H1 (cell line): ENCODE measurements around the gene WEE1. TPM values are rescaled to one million over a fixed set of nuclear protein-coding genes. Genes with fewer than 3 reads are reported as not detected.
A peak's percentile ranks its signal among the peaks of the same experiment; 100 is the strongest.

Experiments
- CREB1 ChIP-seq: IDR thresholded peaks from 2 replicates; pipeline ENCODE4 v1.6.1; 2012; ENCODE audit warnings: inconsistent platforms
- JUN ChIP-seq: IDR thresholded peaks from 2 replicates; pipeline ENCODE4 v1.6.1; 2011; ENCODE audit warnings: low read depth, mild to moderate bottlenecking, improper control_type of control experiment, low read length
- KDM1A ChIP-seq: fragments of 200-600, 300-600 bp; sonication (generic); IDR thresholded peaks from 2 replicates; pipeline ENCODE4 v1.7.1; 2016; ENCODE audit warnings: mild to moderate bottlenecking, low read length, borderline replicate concordance
- MAFK ChIP-seq: IDR thresholded peaks from 2 replicates; pipeline ENCODE4 v1.6.1; 2012; ENCODE audit warnings: low read depth, mild to moderate bottlenecking, improper control_type of control experiment, low read length
- MAX ChIP-seq: IDR thresholded peaks from 2 replicates; pipeline ENCODE4 v1.6.1; 2012; ENCODE audit warnings: inconsistent platforms
- RFX5 ChIP-seq: IDR thresholded peaks from 2 replicates; pipeline ENCODE4 v1.6.1; 2011; ENCODE audit warnings: low read depth, low read length, improper control_type of control experiment, borderline replicate concordance
- RXRA ChIP-seq: IDR thresholded peaks from 2 replicates; pipeline ENCODE4 v1.6.1; 2011; ENCODE audit warnings: low read depth, mild to moderate bottlenecking, low read length, moderate library complexity; ENCODE audit not compliant: insufficient read depth
- SP1 ChIP-seq: IDR thresholded peaks from 2 replicates; pipeline ENCODE4 v1.6.1; 2011; ENCODE audit warnings: low read depth, low read length
- TEAD4 ChIP-seq: IDR thresholded peaks from 2 replicates; pipeline ENCODE4 v1.6.1; 2012; ENCODE audit warnings: low read depth, low read length, inconsistent platforms, mixed read lengths
- polyA plus RNA-seq, 7 experiments: library from polyadenylated mRNA; depleted of rRNA in 3 of 7; stranded (reverse) in 5 of 7; unstranded in 2 of 7; fragments of >200 nt in 5 of 7; fragments of 200-250 nt in 2 of 7; gene quantifications; 1 replicate in 5 of 7; 2 replicates in 1 of 7; 4 replicates in 1 of 7; pipeline versions ENCODE4 v1.2.1 to v1.2.3, GENCODE V29; 2011 to 2013; ENCODE audit warnings: missing spikeins in 2 of 7, mixed read lengths in 2 of 7
- total RNA-seq: library from RNA; stranded (reverse); fragmentation: NEBNext Ultra II Directional; extraction: Animal tissue kit (Norgen Biotek cat#: 25700); gene quantifications from 2 replicates; pipeline ENCODE4 v1.2.1, GENCODE V29; 2021
- TF ChIP-seq, protein P1 (sequence below): IDR thresholded peaks from 2 replicates; pipeline ENCODE4 v1.6.1; 2012; ENCODE audit warnings: low read length, inconsistent platforms
- TF ChIP-seq, protein P2 (sequence below), 3 experiments: IDR thresholded peaks; 1 replicate in 2 of 3; 2 replicates in 1 of 3; pipeline versions ENCODE4 v1.5.1 to v1.6.1; 2011; ENCODE audit warnings: low read length in 3 of 3, mild to moderate bottlenecking in 3 of 3, inconsistent platforms in 2 of 3, low read depth in 1 of 3, moderate library complexity in 1 of 3; ENCODE audit not compliant: insufficient read depth in 1 of 3; ENCODE audit errors: control extremely low read depth in 1 of 3

WEE1 gene
- total and polyA plus RNA-seq, 2 of the 8 experiments (the other 6 are each of a cell fraction or from before 2014, with no cell fraction given), result 40.8 to 120 TPM

DNA sequence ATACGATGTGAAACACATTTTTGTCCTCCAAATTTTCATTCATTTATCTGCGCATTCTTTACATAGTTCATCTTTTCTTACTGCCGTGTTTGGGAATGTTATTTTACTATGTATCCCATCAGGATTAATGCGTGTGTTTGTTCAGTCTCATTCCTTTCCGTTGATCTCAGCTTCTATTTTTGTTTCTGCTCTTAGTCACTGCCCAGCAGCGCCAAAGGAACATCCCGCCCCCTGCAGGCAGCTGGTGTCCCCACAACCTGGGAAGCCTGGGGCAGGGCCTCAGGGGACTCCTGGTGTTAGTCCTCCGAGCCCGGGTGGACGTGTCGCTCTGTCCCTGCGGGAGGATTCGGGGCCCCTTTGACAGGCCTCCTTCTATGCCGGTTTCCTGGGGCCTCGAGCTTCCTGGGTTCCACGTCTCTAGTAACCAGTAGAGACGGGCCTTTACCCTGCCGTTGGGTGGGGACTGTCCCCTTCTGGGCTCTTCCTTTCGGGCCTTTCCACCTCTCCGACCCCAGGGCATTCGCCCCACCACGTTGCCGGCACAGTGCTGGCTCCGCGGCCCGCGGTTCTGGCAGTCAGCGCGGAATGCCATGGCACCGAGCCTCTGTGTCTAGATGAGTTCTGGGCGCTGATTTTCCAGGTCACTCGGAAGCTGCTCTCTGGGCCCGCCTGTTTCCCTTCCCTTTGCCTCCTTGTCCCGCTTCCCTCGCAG is 39.8 kb downstream of the WEE1 start (continued):
- TF ChIP-seq MAFK (no peak), KDM1A (no peak; the same call in 1 of the 2 replicates), RFX5 (no peak), TEAD4 (peak; percentile 66; the same call in 1 of the 2 replicates), SP1 (no peak), CREB1 (no peak; the same call in 1 of the 2 replicates), MAX (peak; percentile 53), RXRA (0 out of 2 replicates have a peak, but pooled peaks have one; percentile 12), JUN (peak; percentile 99)
- TF ChIP-seq, protein P1, sequence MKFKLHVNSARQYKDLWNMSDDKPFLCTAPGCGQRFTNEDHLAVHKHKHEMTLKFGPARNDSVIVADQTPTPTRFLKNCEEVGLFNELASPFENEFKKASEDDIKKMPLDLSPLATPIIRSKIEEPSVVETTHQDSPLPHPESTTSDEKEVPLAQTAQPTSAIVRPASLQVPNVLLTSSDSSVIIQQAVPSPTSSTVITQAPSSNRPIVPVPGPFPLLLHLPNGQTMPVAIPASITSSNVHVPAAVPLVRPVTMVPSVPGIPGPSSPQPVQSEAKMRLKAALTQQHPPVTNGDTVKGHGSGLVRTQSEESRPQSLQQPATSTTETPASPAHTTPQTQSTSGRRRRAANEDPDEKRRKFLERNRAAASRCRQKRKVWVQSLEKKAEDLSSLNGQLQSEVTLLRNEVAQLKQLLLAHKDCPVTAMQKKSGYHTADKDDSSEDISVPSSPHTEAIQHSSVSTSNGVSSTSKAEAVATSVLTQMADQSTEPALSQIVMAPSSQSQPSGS, result peak; percentile 94
- TF ChIP-seq, protein P2, sequence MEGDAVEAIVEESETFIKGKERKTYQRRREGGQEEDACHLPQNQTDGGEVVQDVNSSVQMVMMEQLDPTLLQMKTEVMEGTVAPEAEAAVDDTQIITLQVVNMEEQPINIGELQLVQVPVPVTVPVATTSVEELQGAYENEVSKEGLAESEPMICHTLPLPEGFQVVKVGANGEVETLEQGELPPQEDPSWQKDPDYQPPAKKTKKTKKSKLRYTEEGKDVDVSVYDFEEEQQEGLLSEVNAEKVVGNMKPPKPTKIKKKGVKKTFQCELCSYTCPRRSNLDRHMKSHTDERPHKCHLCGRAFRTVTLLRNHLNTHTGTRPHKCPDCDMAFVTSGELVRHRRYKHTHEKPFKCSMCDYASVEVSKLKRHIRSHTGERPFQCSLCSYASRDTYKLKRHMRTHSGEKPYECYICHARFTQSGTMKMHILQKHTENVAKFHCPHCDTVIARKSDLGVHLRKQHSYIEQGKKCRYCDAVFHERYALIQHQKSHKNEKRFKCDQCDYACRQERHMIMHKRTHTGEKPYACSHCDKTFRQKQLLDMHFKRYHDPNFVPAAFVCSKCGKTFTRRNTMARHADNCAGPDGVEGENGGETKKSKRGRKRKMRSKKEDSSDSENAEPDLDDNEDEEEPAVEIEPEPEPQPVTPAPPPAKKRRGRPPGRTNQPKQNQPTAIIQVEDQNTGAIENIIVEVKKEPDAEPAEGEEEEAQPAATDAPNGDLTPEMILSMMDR (IDR thresholded peaks at IDR 0.05; ENCODE audit: control extremely low read depth in 1 of 3, insufficient read depth in 1 of 3, low read depth in 1 of 3, low read length in 3 of 3), result peak; percentile 85 to 90 (median 89)
